Endodermal cell (in vitro differentiated cells): ENCODE data around the gene PPFIA4. TPM values are rescaled to one million over a fixed set of nuclear protein-coding genes. Genes with fewer than 3 reads are reported as not detected.
"Not testable (repeated sequence)": the region's sequence is repeated elsewhere in the genome, so short reads cannot be mapped to it uniquely, and the experiment has no call there.

Experiments used
- DNase-seq: peaks from one replicate; pipeline ENCODE4 v3.0.0-alpha.2; 2017
- H3K27ac ChIP-seq: 2 replicates; pipeline ENCODE4 v1.5.1; 2013; ENCODE audit warnings: mild to moderate bottlenecking, low read depth, low read length, moderate library complexity
- H3K27me3 ChIP-seq: 2 replicates; pipeline ENCODE4 v1.6.1; 2013; ENCODE audit warnings: mild to moderate bottlenecking, low read length, moderate library complexity; ENCODE audit not compliant: insufficient read depth, control insufficient read depth, poor library complexity, severe bottlenecking
- H3K36me3 ChIP-seq: 2 replicates; pipeline ENCODE4 v1.7.0; 2013; ENCODE audit warnings: mild to moderate bottlenecking, low read length, moderate library complexity; ENCODE audit not compliant: control insufficient read depth, insufficient read depth
- H3K4me1 ChIP-seq: one replicate; pipeline ENCODE4 v1.7.0; 2013; ENCODE audit warnings: low read length; ENCODE audit not compliant: control insufficient read depth, insufficient read depth
- H3K4me3 ChIP-seq: 2 replicates; pipeline ENCODE4 v1.5.1; 2013; ENCODE audit warnings: mild to moderate bottlenecking, low read length, moderate library complexity
- H3K9ac ChIP-seq: 2 replicates; pipeline ENCODE4 v1.6.1; 2013; ENCODE audit warnings: mild to moderate bottlenecking, low read length, moderate library complexity; ENCODE audit not compliant: poor library complexity, severe bottlenecking; ENCODE audit errors: extremely low read depth
- H3K9me3 ChIP-seq: 2 replicates; pipeline ENCODE4 v1.6.1; 2013; ENCODE audit warnings: mild to moderate bottlenecking, low read length, moderate library complexity; ENCODE audit not compliant: control insufficient read depth
- H3K27ac Mint-ChIP-seq: 2 replicates; pipeline ENCODE4 v1.8.0; 2020; ENCODE audit warnings: mixed read lengths
- H3K27me3 Mint-ChIP-seq: 2 replicates; pipeline ENCODE4 v1.8.0; 2021; ENCODE audit warnings: mild to moderate bottlenecking, mixed read lengths; ENCODE audit not compliant: insufficient read depth
- H3K36me3 Mint-ChIP-seq: 2 replicates; pipeline ENCODE4 v1.8.0; 2020; ENCODE audit warnings: low read depth, mixed read lengths
- H3K4me1 Mint-ChIP-seq: 2 replicates; pipeline ENCODE4 v1.8.0; 2020; ENCODE audit warnings: mixed read lengths
- H3K4me3 Mint-ChIP-seq: 2 replicates; pipeline ENCODE4 v1.8.0; 2020; ENCODE audit warnings: mild to moderate bottlenecking, moderate library complexity, mixed read lengths
- H3K9me3 Mint-ChIP-seq: 2 replicates; pipeline ENCODE4 v1.8.0; 2020; ENCODE audit warnings: mild to moderate bottlenecking, mixed read lengths
- CTCF ChIP-seq: fragments of 200-600 bp; sonication (generic); conservative IDR thresholded peaks from 2 replicates; pipeline ENCODE4 v1.5.0; 2021; ENCODE audit warnings: antibody characterized with exemption, mild to moderate bottlenecking
- WGBS, 2 experiments: methylation state at CpG; one replicate each; pipeline versions ENCODE4 v1.1.5 to v1.1.7; 2013; ENCODE audit warnings: missing lambda C conversion rate in 2 of 2, mixed read lengths in 1 of 2; ENCODE audit not compliant: insufficient coverage in 1 of 2, insufficient read length in 1 of 2; 5-methylcytosine and 5-hydroxymethylcytosine counted together
- total RNA-seq, 2 donors: library from RNA; stranded (reverse); fragmentation: NEBNext Ultra II Directional in 1 of 2; extraction: Animal tissue kit (Norgen Biotek cat#: 25700) in 1 of 2; gene quantifications; 2 replicates in 1 of 2; 3 replicates in 1 of 2; pipeline ENCODE4 v1.2.1, GENCODE V29; 2021

The PPFIA4 gene
- total RNA-seq, 2 donors from 2014 or later: 8.4 to 12.1 TPM

DNA sequence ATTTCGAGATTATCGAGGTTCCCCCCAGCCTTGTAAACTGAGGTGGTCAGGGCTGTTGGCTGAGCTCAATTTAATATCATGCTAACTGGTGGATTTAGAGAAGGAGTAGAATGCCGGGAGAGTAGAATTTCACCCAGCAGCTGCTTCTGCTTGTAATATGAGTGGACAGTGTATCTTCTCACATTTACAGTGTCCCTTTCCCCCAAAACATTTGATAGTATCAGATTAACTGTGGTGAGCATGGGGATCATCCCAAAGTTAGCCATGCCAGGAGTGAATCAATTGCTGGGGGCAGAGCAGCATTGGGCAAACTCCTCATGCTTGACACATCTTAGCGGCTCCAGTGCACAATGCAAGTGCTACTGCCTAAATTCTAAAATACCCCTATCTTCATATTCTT is 9.2 kb upstream of the PPFIA4 start:
- Histone ChIP-seq H3K4me3 (no peak overlapping the region), H3K4me1 (no peaks in the 10 kb centered on the region), H3K27ac (no peak overlapping the region), H3K9me3 (peaks cover 24% of the 10 kb centered on the region), H3K36me3 (peaks cover 95% of the 10 kb centered on the region), H3K27me3 (no peaks in the 10 kb centered on the region), H3K9ac (no peak overlapping the region)
- DNase-seq: no peak
- H3K4me1 Mint-ChIP-seq: no peaks in the 10 kb centered on the region
- TF ChIP-seq CTCF: no peak
- 97 to 100% methylated on average over 1 to 4 of the region's 4 CpGs for WGBS, 2 experiments
- H3K4me3 Mint-ChIP-seq: no peak overlapping the region
- no peaks in the 10 kb centered on the region for H3K27me3 Mint-ChIP-seq
- no peaks in the 10 kb centered on the region for H3K9me3 Mint-ChIP-seq
- H3K36me3 Mint-ChIP-seq: peaks cover 93% of the 10 kb centered on the region
- no peak overlapping the region for H3K27ac Mint-ChIP-seq

GRCh38 chr1:203017692-203018091 is 8.6 kb upstream of the PPFIA4 start:
- H3K27ac ChIP-seq: no peak overlapping the region
- H3K36me3 Mint-ChIP-seq: peaks cover 89% of the 10 kb centered on the region
- H3K4me3 Mint-ChIP-seq: no peak overlapping the region
- no peaks in the 10 kb centered on the region for H3K27me3 Mint-ChIP-seq
- H3K4me3 ChIP-seq: no peak overlapping the region
- H3K9me3 Mint-ChIP-seq: no peaks in the 10 kb centered on the region
- peaks cover 92% of the 10 kb centered on the region for H3K36me3 ChIP-seq
- TF ChIP-seq CTCF: no peak
- 94 to 98% methylated on average over 6 of the region's 6 CpGs for WGBS, 2 experiments
- no peaks in the 10 kb centered on the region for H3K4me1 ChIP-seq
- H3K27ac Mint-ChIP-seq: no peak overlapping the region
- peaks cover 24% of the 10 kb centered on the region for H3K9me3 ChIP-seq
- DNase-seq: no peak
- no peak overlapping the region for H3K9ac ChIP-seq
- H3K4me1 Mint-ChIP-seq: no peaks in the 10 kb centered on the region
- no peaks in the 10 kb centered on the region for H3K27me3 ChIP-seq

GRCh38 chr1:203022855-203023254 is 3.4 kb upstream of the PPFIA4 start:
- not testable (repeated sequence) for H3K9me3 Mint-ChIP-seq, H3K9ac ChIP-seq, H3K4me1 ChIP-seq, H3K27ac ChIP-seq, DNase-seq, H3K9me3 ChIP-seq, H3K4me3 Mint-ChIP-seq, H3K27ac Mint-ChIP-seq, H3K4me1 Mint-ChIP-seq, H3K4me3 ChIP-seq
- WGBS, 2 experiments: 83% methylated on average over 1 of the region's 10 CpGs; no CpG with 5 or more reads in 1 of the 2 experiments
- H3K27me3 ChIP-seq: peaks cover 13% of the 10 kb centered on the region
- H3K36me3 ChIP-seq: peaks cover 73% of the 10 kb centered on the region
- Mint-ChIP-seq H3K27me3 (peaks cover 15% of the 10 kb centered on the region), H3K36me3 (peaks cover 61% of the 10 kb centered on the region)

GRCh38 chr1:203025686-203026030 is 633 bp upstream of the PPFIA4 start:
- Histone ChIP-seq H3K9ac (no peak overlapping the region), H3K36me3 (peaks cover 47% of the 10 kb centered on the region), H3K27me3 (peaks cover 21% of the 10 kb centered on the region), H3K9me3 (no peaks in the 10 kb centered on the region), H3K4me1 (peaks cover 4% of the 10 kb centered on the region), H3K4me3 (no peak overlapping the region), H3K27ac (no peak overlapping the region)
- DNase-seq: no peak
- TF ChIP-seq CTCF: no peak
- Mint-ChIP-seq H3K9me3 (peaks cover 2% of the 10 kb centered on the region), H3K27ac (no peak overlapping the region), H3K4me3 (no peak overlapping the region), H3K36me3 (peaks cover 38% of the 10 kb centered on the region), H3K27me3 (peaks cover 37% of the 10 kb centered on the region), H3K4me1 (peaks cover 15% of the 10 kb centered on the region)
